ENCODE results near the gene ADD1. TPM values are rescaled to one million over a fixed set of nuclear protein-coding genes. Genes with fewer than 3 reads are reported as not detected.

The ADD1 gene
- total RNA-seq, 1 donor from 2014 or later: 429 TPM

DNA sequence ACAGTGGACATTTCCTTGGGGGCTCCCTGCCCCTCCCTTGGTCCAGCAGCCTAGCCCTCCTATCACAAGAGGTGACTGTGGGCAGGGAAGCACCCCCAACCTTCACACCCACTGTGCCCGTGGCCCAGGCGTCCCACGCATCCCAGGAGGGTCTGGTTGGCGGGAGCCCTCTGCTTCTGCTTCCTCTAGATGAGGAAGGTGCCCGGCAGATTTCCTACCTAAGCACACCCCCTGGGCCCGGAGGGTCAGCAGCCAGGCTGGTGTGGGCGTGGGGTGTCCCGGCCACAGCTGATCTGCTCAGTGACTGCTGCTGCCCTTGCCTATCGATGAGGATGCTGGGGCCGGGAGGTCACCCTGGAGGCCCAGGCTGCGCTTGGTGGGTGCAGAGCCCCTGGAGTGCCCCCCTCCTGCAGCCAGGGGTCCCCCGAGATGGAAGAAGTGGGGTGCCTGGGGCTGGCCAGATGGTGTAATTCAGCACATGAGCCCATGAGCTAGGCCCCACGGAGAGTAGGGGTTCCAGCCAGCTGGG is 38.6 kb upstream of the ADD1 start:
- DNase-seq (ENCODE audit: low spot score) (no peak), ATAC-seq (no peak)
- intact Hi-C loops (cut with DNase I): no loop called here

DNA sequence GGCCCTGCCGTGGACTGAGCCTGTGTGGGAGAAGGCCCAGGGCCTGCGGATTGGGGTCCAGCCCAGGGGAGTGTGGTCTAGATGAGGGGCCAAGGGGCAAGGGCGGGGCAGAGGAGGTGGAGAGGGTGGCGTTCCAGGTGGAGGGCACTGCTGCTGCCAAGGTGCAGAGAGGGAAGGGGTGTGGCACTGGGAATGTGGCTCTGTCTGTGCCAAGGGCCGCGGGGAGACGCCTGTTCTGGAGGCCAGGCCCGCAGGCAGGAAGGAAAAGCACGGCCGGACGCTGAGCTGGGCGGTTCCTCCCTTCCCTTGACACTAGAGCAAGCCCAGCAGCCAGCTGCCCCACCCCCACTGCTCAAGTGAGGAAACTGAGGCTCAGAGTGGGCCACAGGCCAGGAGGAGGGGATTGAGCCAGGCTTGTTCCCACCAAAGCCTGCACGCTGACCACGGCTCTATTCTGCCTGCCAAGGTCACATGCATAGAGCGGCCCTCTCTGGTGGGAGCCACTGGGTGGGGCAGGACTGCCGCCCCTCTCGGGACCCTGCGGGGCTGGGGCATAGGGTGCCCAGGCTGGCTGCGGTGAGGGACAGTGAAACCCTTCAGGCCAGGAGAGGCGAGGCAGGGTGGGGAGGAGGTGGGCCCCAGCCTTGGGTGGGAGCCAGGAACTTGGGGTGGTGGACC is 37.8 kb upstream of the ADD1 start:
- DNase-seq (ENCODE audit: low spot score): no peak
- intact Hi-C loops (cut with DNase I): no loop called here
- peak; percentile 51 for ATAC-seq

DNA sequence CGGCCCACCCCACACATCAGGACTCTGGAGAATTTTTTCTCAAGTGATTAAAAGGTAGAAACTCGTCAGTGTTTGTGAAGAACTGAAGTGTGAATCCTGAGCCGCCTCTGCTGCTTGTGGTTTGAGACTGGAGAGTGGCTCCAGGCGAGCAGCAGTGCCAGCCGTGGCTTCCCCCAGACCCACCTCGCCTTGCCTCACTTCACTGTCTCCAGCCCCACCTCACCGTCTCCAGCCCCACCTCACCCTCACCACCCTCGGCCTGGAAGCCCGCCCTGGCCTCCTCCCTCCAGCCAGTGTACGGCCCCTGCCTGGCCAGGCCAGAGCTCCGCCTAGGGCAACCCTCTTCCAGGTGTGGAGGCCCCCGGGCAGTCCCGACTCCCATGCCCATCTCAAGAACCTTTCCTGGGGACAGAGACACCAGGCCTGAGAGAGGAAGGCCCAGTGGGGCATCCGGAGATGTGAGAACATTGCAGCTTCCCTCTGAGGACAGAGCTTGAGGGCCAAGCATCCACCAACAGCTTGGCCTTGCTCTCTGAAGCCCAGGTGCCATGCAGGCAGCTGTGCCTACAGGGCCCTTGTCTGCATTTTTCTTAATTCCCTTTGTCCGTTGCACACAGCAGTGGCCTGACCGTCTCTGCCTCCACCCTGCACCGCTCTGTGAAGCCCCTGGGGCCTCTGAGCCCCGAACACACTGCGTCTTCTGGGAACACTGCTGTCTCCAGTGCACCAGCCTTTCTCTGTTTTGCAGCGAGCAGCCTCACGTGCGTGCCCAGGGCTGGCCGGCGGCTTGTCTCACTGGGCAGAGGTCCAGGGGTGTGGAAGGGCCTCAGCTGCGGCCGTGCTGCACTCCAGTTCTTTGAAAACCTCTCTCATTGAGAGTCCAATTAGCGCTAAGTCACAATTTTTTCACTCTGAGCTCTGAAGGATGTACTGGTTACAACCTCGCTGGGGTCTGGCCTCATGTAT is 37.0 kb upstream of the ADD1 start:
- ATAC-seq (peak; percentile 73), DNase-seq (ENCODE audit: low spot score) (no peak)
- intact Hi-C loops (cut with DNase I): no loop called here

DNA sequence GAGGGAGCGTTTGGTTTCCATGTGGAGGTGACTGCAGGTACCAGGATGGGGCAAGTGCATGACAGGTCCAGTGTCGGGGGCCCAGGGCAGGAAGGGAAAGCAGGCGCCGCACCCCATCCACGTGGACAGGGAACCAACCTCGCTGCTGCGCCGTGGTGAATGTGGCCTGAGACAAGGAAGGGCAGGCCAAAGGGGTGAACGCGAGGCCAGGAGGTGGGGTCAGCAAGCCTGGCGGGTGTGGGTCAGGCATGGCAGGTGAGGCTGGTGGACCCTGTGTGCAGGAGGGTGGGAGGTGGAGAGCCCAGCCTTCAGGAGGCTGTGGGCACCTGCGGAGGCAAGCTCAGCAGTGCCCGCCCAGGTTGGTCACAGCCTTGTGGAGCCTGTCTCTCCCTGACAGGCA is 36.1 kb upstream of the ADD1 start:
- intact Hi-C loops (cut with DNase I): no loop called here
- no peak for DNase-seq (ENCODE audit: low spot score)

DNA sequence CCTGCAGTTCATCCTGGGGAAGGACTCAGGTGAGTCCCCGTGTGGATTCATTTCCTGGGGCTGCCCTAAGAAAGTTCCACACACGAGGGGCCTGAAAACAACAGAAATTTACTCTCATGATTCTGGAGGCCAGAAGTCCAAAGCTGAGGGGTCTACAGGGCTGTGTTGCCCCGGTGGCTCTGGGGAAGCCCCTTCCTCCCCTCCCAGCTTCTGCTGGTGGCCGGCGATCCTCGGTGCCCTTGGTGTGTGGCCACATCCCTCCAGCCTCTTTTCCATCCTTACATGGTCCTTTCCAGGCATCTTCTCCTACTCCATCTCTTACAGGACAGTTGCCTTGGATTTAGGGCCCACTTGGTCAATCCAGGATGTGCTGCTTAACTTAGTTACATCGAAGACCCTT is 35.6 kb upstream of the ADD1 start:
- intact Hi-C loops (cut with DNase I): no loop called here
- DNase-seq (ENCODE audit: low spot score) (no peak), ATAC-seq (no peak)

More for the DNA sequence above, 36.1 kb upstream of the ADD1 start:
- no peak for ATAC-seq

DNA sequence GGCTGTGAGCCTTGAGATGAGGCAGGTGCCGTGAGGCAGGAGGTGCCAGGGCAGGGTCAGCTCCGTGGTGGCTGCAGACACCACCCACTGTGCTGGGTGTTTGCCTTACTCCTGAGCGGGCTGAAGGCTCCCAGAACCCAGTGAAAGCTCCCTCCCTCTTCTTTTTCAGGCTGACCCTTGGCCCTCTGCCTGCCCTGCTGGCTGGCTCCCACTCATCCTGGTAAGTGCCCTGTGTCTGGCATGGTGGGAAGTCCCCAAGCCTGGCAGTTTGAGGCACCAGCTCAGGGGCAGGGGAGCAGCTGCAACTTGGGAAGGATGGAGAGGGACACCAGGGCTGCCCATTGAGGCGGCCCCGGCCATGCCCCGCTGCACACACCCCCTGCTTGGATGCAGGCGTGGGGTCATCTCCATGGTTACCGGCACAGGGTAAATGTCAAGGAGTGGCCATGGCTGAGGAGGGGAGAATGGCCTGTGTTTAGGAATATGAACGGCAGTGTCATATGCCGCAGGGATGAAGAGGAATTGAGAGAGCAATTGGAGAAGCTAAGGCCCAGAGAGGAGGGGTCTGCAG is 33.9 kb upstream of the ADD1 start:
- intact Hi-C loops (cut with DNase I): no loop called here
- DNase-seq (ENCODE audit: low spot score): no peak
- ATAC-seq: no peak

DNA sequence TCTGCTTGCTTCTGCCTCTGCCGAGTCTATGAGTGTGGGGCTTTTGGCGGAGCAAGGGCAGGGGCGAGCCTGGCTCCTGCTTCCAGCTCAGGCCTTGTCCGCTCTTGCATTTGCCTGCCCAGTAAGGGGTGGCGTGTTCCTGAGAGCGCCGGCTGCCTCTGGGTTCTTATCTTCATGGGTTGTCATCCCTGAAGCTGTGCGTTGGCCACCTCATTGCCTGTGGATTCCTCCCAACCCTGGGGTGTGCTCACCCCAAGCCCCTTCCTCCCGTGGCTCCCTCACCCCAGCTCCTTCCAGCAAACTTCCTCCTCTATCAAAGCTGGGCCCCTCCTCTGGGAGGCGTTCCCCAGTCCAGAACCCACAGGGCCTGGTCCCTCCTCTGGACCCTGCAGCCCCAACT is 33.3 kb upstream of the ADD1 start:
- intact Hi-C loops (cut with DNase I): no loop called here
- DNase-seq (ENCODE audit: low spot score) (no peak), ATAC-seq (no peak)

DNA sequence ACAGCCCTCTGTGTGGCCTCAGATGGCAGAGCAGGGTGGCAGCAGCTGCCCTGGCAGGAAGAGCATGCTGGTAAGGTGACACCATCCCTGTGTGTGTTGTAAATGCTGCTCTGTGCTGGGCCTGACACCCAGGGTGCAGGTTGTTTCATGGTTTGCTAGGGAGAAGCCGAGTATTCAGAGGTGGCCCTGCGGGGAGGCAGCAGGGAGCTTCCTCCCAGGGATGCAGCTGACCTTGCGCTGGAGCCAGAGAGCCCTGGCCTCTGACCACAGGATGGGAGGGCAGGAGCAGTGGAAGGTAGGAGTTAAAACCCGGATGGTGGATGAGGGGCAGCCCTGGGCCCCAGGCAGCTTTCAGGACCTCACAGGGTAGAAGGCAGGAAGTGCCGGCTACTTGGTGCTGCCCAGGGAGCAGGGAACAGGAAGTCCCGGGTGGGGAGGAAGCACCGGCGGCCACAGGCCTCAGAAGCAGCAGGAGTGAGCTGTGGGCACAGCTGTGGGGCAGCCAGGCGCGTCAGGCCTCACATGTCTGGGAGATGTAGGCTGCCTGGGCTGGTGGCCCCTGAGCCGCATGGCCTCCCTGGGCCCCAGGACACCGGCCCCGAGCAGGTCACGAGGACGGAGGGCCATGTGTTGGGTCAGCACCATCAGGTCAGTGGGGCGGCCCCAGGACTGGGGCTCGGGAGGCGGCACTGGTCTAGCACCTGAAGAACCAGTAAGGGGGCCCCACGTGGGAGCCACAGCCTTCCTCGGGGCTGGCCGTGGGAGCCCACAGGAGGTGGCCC is 31.6 kb upstream of the ADD1 start:
- intact Hi-C loops (cut with DNase I): no loop called here
- ATAC-seq: peak; percentile 88
- peak; percentile 81 for DNase-seq (ENCODE audit: low spot score)

DNA sequence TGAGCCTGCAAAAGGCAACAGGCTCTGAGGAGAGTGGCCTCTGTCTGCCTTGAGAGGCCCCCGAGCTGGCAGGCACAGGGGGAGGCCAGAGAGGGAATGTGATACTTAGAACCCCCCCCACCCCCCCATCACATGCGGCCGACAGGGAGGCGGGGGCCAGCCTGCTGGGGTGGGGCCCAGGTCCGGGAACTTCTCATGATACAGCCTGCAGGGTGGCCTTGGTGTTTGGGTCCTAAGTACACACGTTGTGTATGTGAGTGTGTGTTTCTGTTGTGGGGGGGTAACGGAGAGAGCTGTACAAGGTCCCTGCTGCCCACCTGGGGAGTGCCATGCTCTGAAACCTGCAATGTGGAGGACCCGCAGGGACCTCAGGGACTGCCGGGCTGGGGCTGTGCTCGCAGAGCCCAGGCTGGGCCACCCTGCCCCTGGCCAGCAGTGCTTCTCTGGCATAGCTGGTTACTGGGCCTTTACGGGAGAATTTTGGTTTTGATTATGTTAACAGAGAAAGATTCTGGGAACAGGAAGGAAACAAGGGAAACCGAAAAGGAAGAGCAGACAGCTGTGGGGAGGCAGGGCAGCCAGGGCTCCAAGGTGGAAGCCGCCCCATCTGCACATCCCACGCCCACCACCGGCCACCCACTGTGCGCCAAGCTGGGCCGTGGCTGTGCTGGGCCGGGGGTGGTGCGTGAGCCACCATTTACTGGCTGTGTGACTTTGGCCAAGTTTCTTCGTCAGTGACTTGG is 30.9 kb upstream of the ADD1 start:
- ATAC-seq (peak; percentile 33), DNase-seq (ENCODE audit: low spot score) (no peak)
- intact Hi-C loops (cut with DNase I): no loop called here

DNA sequence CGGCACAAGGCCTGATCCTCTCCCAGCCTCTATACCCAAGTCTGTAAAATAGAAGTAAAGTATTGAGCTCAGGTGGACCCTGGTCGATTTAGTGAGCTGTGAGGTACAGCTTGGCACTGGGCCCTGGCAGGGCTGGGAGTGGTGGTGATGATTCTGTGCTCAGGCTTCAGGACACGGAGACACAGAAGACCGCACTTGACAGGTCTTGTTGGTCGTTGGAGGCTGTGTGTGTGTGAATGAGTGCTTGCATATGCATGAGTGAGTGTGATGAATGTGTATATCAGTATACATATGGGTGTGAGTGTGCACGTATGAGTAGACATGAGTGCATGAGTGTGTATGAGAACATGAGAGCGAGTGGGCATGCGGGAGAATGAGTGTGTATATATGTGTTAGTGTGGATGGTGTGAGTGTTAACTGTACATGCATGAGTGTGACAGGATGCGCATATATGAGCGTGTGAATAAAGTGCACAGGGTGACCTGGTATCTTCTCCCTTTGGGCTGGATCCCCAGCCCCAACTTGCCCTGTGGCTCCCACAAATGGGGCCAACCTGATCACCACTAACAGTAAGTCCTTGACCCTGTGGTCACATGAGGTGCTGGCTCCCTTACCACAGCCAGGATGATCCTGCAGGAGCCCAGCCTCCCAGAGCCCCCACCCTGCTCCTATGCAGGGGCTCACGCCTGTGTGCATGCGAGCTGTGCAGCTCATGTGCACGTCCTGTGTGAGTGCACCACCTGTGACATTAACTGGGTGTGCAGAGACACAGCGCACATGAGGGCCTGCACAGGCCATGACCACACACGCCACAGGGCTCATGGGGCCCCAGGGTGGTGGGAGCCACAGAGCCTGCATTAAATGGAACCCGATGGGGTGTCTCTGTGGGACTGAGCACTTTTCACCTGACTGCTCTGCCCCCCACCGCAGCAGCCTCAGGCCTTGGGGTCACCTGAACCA is 29.9 kb upstream of the ADD1 start:
- no peak for ATAC-seq
- DNase-seq (ENCODE audit: low spot score): no peak
- intact Hi-C loops (cut with DNase I): no loop called here

DNA sequence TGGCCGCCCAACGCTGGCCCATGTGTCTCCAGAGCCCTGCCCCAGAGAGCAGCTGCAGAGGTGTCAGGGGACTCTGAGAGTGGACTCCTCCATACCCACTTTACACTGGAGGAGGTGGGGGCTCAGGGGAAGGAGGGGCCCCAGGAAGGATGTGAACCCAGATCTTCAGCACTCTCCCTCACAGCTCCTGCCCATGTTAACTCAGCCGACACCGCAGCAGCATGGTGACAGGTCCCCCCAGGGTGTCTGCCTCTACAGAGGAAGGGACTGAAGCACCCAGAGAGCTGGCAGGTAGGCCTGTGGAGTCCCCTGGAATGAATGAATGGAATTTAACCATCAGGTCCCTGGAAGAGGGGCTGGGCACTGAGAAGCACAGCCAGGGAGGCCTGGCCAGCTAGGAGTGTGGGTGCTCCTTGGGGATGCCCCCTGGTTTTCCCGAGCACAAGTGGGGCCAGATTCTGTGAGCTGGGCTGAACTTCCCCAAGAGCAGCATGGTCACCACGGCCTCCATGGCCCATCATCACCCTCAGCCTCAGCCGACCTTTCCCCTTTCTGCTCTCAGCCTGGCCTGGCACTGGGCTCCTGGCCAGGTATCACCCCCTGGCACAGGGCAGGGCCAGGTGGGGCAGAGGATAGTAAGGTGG is 28.9 kb upstream of the ADD1 start:
- ATAC-seq (no peak), DNase-seq (ENCODE audit: low spot score) (no peak)
- intact Hi-C loops (cut with DNase I): no loop called here

DNA sequence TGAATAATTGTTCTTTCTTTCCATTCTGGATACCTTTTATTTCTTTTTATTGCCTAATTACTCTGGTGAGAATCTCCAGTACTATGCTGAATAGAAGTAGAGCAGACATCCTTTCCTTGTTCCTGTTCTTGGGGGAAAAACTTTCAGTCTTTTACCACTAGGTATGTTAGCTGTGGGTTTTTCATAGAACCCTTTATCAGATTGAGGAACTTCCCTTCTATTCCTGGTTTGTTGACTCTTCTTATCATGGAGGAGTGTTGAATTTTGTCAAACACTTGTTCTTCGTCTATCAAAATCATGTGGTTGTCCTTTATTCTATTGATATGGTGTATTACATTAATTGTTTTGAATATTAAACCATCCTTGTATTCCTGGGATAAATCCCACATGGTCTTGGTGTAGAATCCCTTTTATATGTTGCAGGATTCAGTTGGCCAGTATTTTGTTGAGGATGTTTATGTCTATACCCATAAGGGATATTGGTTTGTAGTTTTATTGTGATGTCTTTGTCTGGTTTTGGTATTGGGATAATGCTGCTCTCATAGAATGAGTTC is 27.2 kb upstream of the ADD1 start:
- intact Hi-C loops (cut with DNase I): no loop called here
- ATAC-seq (no peak), DNase-seq (ENCODE audit: low spot score) (no peak)

DNA sequence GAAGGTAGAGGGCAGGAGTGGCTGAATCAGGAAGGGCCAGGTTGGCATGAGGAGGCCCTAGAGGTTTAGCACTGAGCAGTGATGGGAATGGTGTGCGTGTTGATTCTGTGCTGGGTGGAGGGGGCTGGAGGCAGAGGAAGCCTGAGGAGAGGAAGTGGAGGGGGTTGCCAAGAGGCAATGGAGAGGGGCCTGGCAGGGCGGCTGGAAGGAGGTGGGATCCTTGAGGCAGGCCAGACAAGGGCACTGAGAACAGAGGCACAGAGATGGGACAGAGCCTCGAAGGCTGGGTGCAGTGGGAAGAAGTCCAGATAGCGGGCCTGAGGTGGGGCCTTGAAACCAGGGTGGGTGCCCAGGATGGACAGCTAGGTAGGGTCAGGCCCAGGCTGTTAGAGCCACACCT is 26.5 kb upstream of the ADD1 start:
- ATAC-seq: no peak
- intact Hi-C loops (cut with DNase I): no loop called here
- DNase-seq (ENCODE audit: low spot score): no peak

DNA sequence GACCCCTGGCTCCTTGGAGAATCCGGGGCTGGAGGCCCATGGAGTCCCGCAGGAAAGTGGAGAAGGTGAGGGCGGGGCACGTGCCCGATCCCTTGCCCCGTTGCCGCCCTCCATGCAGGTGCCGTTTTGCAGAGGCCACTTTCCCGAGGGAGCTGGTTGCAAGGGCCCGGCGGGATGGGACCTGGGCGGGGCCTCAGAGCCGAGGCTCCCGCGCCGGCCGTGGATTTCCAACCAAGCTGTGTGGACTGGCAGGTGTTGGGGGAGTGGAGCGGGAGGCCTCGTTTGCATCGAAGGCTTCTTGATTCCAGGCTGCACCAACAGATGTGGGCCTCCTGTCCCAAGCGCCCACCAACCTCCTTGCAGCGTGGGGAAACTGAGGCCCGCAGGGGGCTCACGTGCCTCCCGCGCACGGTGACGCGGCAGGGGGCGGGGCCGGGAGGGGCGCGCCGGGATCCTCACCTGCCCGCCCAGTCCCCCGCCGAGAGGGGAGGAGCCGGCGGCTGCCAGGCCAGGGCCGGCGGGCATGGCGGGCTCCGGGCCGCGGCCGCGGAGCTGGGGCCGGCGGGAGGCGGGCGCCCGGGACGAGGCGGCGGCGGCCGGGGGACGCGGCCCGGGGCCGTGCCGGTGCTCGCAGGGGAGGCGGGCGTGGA is 25.8 kb upstream of the ADD1 start:
- ATAC-seq (peak; percentile 7), DNase-seq (ENCODE audit: low spot score) (no peak)
- intact Hi-C loops (cut with DNase I): no loop called here

DNA sequence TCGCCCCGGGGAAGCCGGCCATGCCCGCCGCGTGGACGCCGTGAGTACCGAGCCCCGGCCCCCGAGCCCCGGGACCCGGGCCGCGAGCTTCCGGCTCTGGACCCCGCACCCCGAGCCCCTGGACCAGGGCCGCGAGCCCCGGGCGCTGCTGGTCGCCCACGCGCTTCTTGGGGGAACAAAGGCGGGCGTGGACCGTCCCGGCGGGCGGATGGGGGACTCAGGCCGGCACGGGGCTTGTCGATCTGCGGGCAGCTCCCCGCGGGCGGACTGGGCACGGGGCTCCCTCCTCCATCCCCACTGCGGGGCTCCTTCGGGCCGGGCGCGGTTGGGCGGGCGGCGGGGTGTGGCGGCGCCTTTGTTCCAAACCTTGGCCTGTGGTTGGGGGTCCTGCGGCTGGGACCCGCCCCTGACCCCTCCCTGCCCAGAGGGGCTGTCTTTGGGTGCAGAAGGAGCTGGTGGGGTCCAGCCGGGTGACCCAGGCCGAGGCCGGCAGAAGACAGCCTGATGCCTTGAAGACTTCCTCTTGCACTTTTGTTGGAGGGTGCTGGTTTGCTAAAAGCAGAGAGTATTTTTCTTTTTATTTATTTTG is 25.2 kb upstream of the ADD1 start:
- intact Hi-C loops (cut with DNase I): no loop called here
- DNase-seq (ENCODE audit: low spot score) (no peak), ATAC-seq (no peak)

All from sciatic nerve (tissue), 2 donors.